Parathyroid adenoma (tissue), 2 donors: Measurements from ENCODE around the gene NEGR1.

Source experiments
- H2AFZ ChIP-seq: fragments of 300-600 bp; sonication (generic); one replicate; pipeline ENCODE4 v1.7.0; 2017; ENCODE audit warnings: antibody characterized with exemption, mild to moderate bottlenecking
- H3K27ac ChIP-seq: fragments of 300-600 bp; sonication (generic); one replicate; pipeline ENCODE4 v1.7.0; 2017
- H3K27me3 ChIP-seq: fragments of 300-600 bp; sonication (generic); one replicate; pipeline ENCODE4 v1.7.0; 2017; ENCODE audit warnings: low read length; ENCODE audit not compliant: control insufficient read depth, insufficient read depth
- H3K36me3 ChIP-seq: fragments of 300-600 bp; sonication (generic); one replicate; pipeline ENCODE4 v1.7.0; 2017; ENCODE audit warnings: low read length; ENCODE audit not compliant: control insufficient read depth, insufficient read depth
- H3K4me1 ChIP-seq: fragments of 300-600 bp; sonication (generic); one replicate; pipeline ENCODE4 v1.7.0; 2017; ENCODE audit warnings: control low read depth
- H3K4me2 ChIP-seq: fragments of 300-600 bp; sonication (generic); one replicate; pipeline ENCODE4 v1.7.0; 2017; ENCODE audit warnings: low read length
- H3K4me3 ChIP-seq: fragments of 300-600 bp; sonication (generic); one replicate; pipeline ENCODE4 v1.7.0; 2017; ENCODE audit warnings: low read depth, low read length
- H3K79me2 ChIP-seq: fragments of 300-600 bp; sonication (generic); one replicate; pipeline ENCODE4 v1.7.0; 2017; ENCODE audit warnings: control low read depth
- H3K9ac ChIP-seq: fragments of 300-600 bp; sonication (generic); one replicate; pipeline ENCODE4 v1.7.0; 2017; ENCODE audit warnings: mild to moderate bottlenecking
- H3K9me3 ChIP-seq: fragments of 300-600 bp; sonication (generic); one replicate; pipeline ENCODE4 v1.7.0; 2017; ENCODE audit warnings: low read length; ENCODE audit not compliant: control insufficient read depth
- CTCF ChIP-seq: fragments of 300-600 bp; sonication (generic); IDR thresholded peaks from one replicate; pipeline ENCODE4 v1.7.0; 2017; ENCODE audit warnings: antibody characterized with exemption, mild to moderate bottlenecking
- donor health status: primary hyperparathyroidism.

The NEGR1 gene

GRCh38 chr1:71463144-71463543 lies 819.2 kb downstream of the NEGR1 start:
- Histone ChIP-seq H3K9ac (no peak overlapping the region), H3K79me2 (no peaks in the 10 kb centered on the region), H3K27me3 (no peaks in the 10 kb centered on the region), H3K4me2 (no peak overlapping the region), H3K36me3 (no peaks in the 10 kb centered on the region), H3K9me3 (no peaks in the 10 kb centered on the region), H3K4me3 (no peak overlapping the region), H3K4me1 (no peaks in the 10 kb centered on the region), H3K27ac (no peak overlapping the region), H2AFZ (no peak overlapping the region)
- no peak for TF ChIP-seq CTCF

- Histone ChIP-seq H3K9me3 (no peaks in the 10 kb centered on the region), H3K27ac (no peak overlapping the region), H3K79me2 (no peaks in the 10 kb centered on the region), H3K9ac (no peak overlapping the region), H3K4me2 (no peak overlapping the region), H3K4me1 (no peaks in the 10 kb centered on the region), H3K4me3 (no peak overlapping the region), H3K36me3 (no peaks in the 10 kb centered on the region), H3K27me3 (no peaks in the 10 kb centered on the region), H2AFZ (no peak overlapping the region)
- TF ChIP-seq CTCF, result no peak
Measured at GRCh38 chr1:71462247-71462646, 820.1 kb downstream of the NEGR1 start.

- Histone ChIP-seq H3K4me1 (no peaks in the 10 kb centered on the region), H3K9ac (no peak overlapping the region), H3K4me3 (no peak overlapping the region), H3K4me2 (no peak overlapping the region), H2AFZ (no peak overlapping the region), H3K36me3 (no peaks in the 10 kb centered on the region), H3K27me3 (no peaks in the 10 kb centered on the region), H3K9me3 (no peaks in the 10 kb centered on the region), H3K27ac (no peak overlapping the region), H3K79me2 (no peaks in the 10 kb centered on the region)
- no peak for TF ChIP-seq CTCF
Measured at GRCh38 chr1:71461416-71461815, 820.9 kb downstream of the NEGR1 start.

- no peak for TF ChIP-seq CTCF
- H3K9me3 ChIP-seq, result no peaks in the 10 kb centered on the region
- no peaks in the 10 kb centered on the region for H3K4me1 ChIP-seq
- H3K79me2 ChIP-seq, result no peaks in the 10 kb centered on the region
- H3K27me3 ChIP-seq, result no peaks in the 10 kb centered on the region
- H3K4me3 ChIP-seq, result no peak overlapping the region
- H2AFZ ChIP-seq, result no peak overlapping the region
- no peak overlapping the region for H3K9ac ChIP-seq
- H3K27ac ChIP-seq, result no peak overlapping the region
- H3K36me3 ChIP-seq, result no peaks in the 10 kb centered on the region
- H3K4me2 ChIP-seq, result no peak overlapping the region
Measured at GRCh38 chr1:71448444-71448843, 833.9 kb downstream of the NEGR1 start.

GRCh38 chr1:71438626-71439025 lies 843.7 kb downstream of the NEGR1 start:
- H3K4me3 ChIP-seq, result no peak overlapping the region
- H3K79me2 ChIP-seq, result no peaks in the 10 kb centered on the region
- no peak overlapping the region for H3K4me2 ChIP-seq
- H3K27ac ChIP-seq, result no peak overlapping the region
- no peak overlapping the region for H3K9ac ChIP-seq
- no peak overlapping the region for H2AFZ ChIP-seq
- no peaks in the 10 kb centered on the region for H3K36me3 ChIP-seq
- no peaks in the 10 kb centered on the region for H3K9me3 ChIP-seq
- H3K4me1 ChIP-seq, result no peaks in the 10 kb centered on the region
- TF ChIP-seq CTCF, result no peak
- no peaks in the 10 kb centered on the region for H3K27me3 ChIP-seq
